GM21825 (cell line): Measurements from ENCODE around the gene SPC24.

ENCODE experiments used
- ATAC-seq: cut with Tn5 transposase; IDR thresholded peaks from one replicate; pipeline ENCODE4 v1.9.1; 2021; ENCODE audit warnings: mild to moderate bottlenecking, moderate library complexity; ENCODE audit not compliant: unreplicated experiment

SPC24 gene, protein sequence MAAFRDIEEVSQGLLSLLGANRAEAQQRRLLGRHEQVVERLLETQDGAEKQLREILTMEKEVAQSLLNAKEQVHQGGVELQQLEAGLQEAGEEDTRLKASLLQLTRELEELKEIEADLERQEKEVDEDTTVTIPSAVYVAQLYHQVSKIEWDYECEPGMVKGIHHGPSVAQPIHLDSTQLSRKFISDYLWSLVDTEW

DNA sequence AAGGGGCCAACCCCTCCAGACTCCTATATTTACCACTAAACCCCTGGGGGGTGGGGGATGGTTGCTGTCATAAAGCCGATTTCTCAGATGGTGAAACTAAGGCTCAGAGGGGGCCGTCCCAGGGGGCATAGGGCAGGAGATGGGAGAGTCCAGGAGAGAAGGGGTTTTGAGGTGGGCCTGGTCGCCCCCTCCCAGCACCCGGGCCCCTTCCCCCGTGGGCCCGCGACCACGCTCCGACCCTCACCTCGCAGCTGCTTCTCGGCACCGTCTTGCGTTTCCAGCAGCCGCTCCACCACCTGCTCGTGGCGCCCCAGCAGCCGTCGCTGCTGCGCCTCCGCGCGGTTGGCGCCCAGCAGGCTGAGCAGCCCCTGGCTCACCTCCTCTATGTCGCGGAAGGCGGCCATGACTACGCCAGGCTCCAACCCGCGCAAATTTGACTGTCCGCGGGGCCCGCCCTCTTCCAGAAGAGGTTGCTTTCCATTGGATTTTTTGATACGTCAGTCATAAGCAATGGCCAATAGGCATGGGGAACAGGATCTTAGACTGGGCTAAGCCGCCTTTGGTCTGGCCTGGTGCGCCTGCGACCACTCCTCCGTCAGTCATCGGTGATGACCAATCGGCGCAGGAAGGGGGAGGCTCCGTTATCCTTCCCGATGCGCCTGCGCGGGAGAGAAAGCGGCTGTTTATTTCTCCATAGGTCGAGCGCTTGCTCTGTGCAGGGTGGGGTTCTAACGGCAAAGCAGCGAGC is at the start of gene SPC24:
TSS of gene SPC24 (minus strand) at position 410 of the 748 bp plus-strand sequence. CDS start at position 404, 6 bp downstream.
- peak; percentile 97 for ATAC-seq

DNA sequence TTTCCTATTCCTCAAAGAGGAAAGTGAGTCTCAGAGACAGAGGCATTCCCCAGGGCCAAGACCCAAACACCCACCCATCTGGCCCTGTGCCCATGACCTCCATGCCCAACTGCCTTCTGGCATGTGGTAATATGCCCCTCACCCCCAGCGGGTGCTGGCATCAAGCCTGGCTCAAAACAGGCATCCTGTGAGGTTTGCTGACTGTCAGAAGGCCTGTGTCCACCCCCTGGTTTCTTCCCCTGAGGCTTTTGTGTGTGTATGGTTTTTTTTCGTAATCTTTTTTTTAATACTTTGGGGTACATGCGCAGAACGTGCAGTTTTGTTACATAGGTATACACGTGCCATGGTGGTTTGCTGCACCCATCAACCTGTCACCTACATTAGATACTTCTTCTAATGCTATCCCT is 49.4 kb upstream of the SPC24 start:
- no peak for ATAC-seq

GRCh38 chr19:11204076-11204602 is 48.6 kb upstream of the SPC24 start:
- ATAC-seq: no peak

DNA sequence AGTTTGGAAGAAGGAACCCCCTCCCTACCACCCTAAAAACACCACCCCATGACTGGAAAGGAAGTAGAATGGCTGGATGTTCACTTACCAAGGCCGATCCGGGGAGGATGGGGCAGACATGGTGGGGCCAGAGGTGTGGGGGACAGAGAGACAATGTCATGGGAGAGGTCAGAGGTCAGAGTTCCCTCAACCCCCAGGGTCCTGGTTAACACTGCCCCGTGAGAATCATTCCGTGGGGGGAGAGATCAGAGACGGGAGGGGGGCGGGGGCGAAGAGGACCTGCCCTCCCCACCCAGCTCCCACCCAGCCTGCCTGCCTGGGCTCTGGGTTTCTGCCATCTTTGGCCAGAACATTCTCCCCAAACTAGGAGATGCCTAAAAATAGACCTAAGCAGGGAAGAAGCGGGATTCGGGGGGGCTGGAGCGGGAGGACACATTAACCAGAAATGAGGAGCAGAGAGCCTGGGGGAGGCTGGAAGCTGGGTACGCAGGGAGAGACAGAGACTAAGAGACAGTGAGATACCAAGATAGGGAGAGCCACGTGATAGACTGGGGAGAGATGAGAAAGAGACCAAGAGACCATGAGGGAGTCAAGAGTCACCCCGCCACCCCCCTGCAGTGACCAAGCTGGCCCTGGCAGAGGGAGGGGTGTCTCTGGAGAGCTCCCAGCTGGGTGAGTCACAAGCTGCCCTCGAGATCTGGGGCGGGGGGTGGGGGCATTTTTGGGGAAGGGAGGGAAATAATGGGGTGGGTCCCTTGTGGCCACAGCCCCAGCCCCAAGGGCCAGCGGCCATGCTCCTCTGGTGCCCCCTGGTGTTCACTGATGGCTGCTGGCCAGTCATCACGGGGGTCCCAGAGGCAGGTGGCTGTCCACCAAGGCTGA is 47.9 kb upstream of the SPC24 start:
- no peak for ATAC-seq

DNA sequence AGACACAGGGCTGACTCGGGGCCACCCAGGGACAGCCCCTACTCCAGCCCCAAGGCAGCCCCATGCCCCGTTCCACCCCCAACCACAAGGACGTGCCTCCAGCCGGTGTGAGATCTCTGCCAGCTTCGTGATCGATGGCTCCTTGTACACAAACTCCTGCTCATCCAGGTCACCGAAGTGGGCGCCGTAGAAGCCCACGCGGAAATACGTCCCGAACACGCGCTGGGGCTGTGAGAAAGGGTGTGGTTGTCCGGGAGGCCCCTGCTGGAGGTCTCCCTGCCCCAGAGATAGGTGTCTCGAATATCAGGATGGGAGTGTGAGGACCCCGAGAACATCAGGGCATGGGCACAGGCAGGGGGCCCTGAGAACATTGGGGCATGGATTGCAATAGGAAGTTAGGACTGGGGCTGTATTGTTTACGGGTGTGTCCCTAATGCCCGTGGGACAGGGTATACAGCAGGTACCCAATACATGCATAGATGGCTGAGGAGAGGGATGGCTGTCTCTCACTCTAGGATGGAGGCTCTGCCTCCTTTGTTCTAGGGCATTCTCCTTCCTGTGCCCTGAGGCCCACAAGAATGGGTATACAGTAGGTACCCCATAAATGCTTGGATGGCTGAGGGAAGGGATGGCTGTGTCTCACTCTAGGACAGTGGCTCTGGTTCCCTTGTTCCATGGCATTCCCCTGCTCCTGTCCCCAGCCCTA is 47.1 kb upstream of the SPC24 start:
- ATAC-seq: no peak

GRCh38 chr19:11201791-11202190 is 46.2 kb upstream of the SPC24 start:
- no peak for ATAC-seq

DNA sequence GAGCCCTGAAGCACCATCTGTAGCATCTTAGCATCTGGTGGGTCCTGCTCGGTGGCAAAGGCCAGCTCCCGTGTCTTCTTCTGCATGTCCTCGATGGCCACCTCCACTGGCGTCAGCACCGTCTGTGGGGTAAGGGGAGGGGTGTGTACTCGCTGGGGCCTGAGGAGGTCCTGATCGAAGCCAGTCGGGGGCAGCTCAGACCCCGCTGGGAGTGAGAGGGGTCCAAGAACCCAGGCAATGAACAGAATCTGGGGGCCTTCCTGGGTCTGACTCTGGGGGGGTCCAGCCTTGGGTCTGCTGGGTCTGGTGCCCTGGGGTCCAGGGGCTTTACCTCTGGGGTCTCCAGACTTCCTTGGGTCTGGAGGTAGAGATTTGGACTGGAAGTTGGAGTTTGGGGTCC is 45.3 kb upstream of the SPC24 start:
- ATAC-seq: no peak

GRCh38 chr19:11200015-11200574 is 44.5 kb upstream of the SPC24 start:
- ATAC-seq: no peak

DNA sequence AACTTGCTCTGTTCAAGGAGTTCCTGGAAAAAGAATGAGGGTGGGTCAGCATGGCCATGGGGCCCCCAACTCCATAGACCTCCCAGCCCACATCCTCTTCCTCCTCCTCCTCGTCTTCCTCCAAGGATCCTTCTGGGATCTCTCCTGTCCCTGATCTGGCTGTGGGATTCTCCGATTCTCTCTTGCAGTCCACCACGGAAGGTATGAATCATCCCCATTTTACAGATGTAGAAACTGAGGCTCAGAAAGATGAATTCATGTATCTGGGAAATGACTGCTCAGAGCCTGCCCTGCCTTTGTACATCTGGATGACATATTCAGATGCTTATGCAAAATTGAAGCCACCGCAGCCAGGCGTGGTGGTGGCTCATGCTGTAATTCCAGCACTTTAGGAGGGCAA is 43.9 kb upstream of the SPC24 start:
- no peak for ATAC-seq

- no peak for ATAC-seq
Measured at GRCh38 chr19:11198769-11199424, 43.3 kb upstream of the SPC24 start.

GRCh38 chr19:11198175-11198534 is 42.6 kb upstream of the SPC24 start:
- ATAC-seq: no peak

- ATAC-seq: peak; percentile 48
Measured at GRCh38 chr19:11197291-11198174, 42.0 kb upstream of the SPC24 start, which contains the start of gene KANK2. TSS of gene KANK2 (minus strand) at chr19:11197545. CDS start at chr19:11194511, 3,034 bp downstream.

DNA sequence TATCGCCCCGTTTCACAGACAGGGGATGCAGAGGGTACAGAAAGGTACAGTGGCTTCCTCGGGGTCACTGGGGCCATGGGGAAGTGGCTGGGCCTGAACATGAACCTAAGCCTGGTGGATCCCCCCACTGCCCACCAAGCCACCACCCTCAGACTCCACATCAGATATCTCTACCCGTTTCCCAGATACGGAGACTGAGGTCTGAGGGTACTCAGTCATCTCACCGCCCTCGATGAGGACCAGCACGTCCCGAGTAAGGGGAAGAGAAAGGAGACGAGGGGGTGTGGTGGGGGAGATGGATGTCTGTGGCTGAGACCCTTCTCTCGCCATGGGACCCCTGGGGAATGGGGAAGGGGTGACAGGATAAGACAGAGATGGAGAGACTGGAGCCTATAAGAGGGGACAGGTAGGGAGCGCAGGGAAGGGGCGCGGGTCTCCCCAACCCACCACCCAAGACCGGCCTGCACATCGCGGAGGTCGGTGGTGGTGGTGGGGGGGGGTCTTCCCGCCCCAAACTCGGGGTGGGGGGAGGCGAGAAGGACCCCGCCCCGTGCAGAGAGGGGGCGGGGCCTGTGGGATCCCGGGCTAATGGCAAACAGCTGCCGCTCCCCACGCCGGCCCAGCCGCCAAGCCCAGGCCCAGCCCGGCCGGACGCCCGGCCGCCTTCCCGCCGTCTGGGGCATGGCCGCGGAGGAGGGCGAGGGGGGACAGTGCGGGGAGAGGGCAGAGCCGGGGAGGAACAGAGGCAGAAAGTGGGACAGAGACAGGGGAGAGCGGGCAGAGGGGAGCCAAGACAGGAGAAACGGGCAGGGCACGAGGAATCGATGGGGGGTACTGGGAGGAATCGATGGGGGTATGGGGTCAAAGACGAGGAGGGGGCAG is 41.1 kb upstream of the SPC24 start:
- no peak for ATAC-seq

GRCh38 chr19:11195681-11196080 is 40.1 kb upstream of the SPC24 start:
- ATAC-seq: no peak

GRCh38 chr19:11194656-11195558 is 39.3 kb upstream of the SPC24 start:
- ATAC-seq: no peak

GRCh38 chr19:11194173-11194572 is 38.6 kb upstream of the SPC24 start:
- no peak for ATAC-seq
